H1 (cell line): ENCODE measurements around the gene WSCD1.

Experiments
- FOSL1 ChIP-seq: IDR thresholded peaks from 2 replicates; pipeline ENCODE4 v1.6.1; 2011; ENCODE audit warnings: mild to moderate bottlenecking, low read depth, low read length, moderate library complexity; ENCODE audit not compliant: insufficient read depth
- MAFK ChIP-seq: IDR thresholded peaks from 2 replicates; pipeline ENCODE4 v1.6.1; 2012; ENCODE audit warnings: low read depth, mild to moderate bottlenecking, improper control_type of control experiment, low read length
- POLR2A ChIP-seq, 2 experiments: IDR thresholded peaks; 1 replicate in 1 of 2; 2 replicates in 1 of 2; pipeline ENCODE4 v1.6.1; 2011; ENCODE audit warnings: low read depth in 2 of 2, low read length in 2 of 2, mild to moderate bottlenecking in 2 of 2; ENCODE audit errors: control extremely low read depth in 1 of 2
- TF ChIP-seq, protein P1 (sequence below): IDR thresholded peaks from 2 replicates; pipeline ENCODE4 v1.6.1; 2011; ENCODE audit warnings: low read length, improper control_type of control experiment
- TF ChIP-seq, protein P2 (sequence below), 3 experiments: IDR thresholded peaks; 1 replicate in 2 of 3; 2 replicates in 1 of 3; pipeline versions ENCODE4 v1.5.1 to v1.6.1; 2011; ENCODE audit warnings: low read length in 3 of 3, mild to moderate bottlenecking in 3 of 3, inconsistent platforms in 2 of 3, low read depth in 1 of 3, moderate library complexity in 1 of 3; ENCODE audit not compliant: insufficient read depth in 1 of 3; ENCODE audit errors: control extremely low read depth in 1 of 3

DNA sequence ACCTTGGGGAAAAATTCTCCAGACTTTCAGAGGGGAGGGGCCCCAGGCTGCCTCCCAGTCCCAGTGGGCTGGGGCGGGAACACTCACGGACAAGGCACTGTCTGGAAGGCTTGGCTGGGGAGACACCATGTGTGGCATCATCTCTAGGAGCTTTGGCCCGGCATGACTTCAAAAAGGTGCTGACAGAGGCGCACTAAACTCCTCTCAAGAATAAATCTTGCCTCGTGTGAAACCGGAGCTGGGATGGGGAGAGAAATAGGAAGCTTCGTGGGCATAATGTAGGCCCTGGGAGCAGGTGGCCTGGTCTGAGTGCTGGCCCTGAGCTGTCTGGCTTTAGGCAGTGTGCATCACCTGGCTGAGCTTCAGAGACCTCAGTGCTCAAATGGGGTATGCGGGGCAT is 5.7 kb downstream of the WSCD1 start:
- TF ChIP-seq FOSL1 (no peak), POLR2A (IDR thresholded peaks at IDR 0.05; ENCODE audit: control extremely low read depth in 1 of 2, low read depth in 2 of 2, low read length in 2 of 2) (no peak), MAFK (no peak)
- TF ChIP-seq, protein P1, sequence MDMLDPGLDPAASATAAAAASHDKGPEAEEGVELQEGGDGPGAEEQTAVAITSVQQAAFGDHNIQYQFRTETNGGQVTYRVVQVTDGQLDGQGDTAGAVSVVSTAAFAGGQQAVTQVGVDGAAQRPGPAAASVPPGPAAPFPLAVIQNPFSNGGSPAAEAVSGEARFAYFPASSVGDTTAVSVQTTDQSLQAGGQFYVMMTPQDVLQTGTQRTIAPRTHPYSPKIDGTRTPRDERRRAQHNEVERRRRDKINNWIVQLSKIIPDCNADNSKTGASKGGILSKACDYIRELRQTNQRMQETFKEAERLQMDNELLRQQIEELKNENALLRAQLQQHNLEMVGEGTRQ: no peak
- TF ChIP-seq, protein P2, sequence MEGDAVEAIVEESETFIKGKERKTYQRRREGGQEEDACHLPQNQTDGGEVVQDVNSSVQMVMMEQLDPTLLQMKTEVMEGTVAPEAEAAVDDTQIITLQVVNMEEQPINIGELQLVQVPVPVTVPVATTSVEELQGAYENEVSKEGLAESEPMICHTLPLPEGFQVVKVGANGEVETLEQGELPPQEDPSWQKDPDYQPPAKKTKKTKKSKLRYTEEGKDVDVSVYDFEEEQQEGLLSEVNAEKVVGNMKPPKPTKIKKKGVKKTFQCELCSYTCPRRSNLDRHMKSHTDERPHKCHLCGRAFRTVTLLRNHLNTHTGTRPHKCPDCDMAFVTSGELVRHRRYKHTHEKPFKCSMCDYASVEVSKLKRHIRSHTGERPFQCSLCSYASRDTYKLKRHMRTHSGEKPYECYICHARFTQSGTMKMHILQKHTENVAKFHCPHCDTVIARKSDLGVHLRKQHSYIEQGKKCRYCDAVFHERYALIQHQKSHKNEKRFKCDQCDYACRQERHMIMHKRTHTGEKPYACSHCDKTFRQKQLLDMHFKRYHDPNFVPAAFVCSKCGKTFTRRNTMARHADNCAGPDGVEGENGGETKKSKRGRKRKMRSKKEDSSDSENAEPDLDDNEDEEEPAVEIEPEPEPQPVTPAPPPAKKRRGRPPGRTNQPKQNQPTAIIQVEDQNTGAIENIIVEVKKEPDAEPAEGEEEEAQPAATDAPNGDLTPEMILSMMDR (IDR thresholded peaks at IDR 0.05; ENCODE audit: control extremely low read depth in 1 of 3, insufficient read depth in 1 of 3, low read depth in 1 of 3, low read length in 3 of 3): no peak
